Measurements from ENCODE around the gene CFAP52. TPM values are rescaled to one million over a fixed set of nuclear protein-coding genes. Genes with fewer than 3 reads are reported as not detected.

The CFAP52 gene
- total RNA-seq, 4 donors from 2014 or later: 0.27 to 0.78 TPM; not detected in 2

DNA sequence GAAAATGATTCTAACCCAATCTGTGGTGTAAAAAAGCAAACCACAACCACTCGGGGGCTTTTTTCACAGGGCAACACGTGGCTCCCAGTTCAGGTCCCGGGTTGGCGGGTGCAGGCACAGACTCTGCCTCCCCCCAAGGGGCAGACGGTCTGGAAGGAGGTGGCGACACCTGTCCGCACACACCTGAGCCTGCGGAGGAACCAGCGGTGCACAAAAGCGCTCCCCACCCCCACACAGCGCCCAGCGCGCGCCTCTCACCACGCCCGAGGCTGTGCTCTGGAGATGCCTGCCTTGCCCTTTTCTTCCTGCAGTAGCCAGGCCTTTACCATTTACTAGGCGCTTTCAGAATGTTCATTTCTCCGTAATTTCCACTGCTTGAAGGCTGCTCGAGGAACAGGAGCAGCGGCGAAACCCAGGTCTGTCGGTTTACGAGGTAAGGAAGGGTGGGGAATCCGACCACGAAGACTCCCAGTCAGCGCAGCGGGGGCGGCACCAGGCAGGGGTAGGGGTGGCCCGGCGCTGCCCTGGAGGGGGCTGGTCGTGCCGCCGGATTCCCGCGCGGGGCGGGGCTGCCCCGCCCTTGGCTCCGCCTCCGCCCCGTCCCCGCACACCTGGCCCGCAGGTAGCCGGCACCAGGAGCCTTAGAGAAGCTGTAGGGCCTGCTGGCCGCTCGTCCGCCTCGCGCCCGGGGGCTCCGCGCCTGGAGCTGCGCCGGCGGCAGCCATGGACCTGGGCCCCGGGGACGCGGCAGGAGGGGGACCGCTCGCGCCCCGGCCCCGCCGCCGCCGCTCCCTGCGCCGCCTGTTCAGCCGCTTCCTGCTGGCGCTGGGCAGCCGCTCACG lies 68.7 kb downstream of the CFAP52 start, which contains the start of gene USP43:
Gene USP43, plus strand, starts transcription at position 608 of the 842 bp plus-strand sequence. Its CDS starts 116 bp downstream, at position 724.
- Histone ChIP-seq H3K36me3 (no peaks in the 10 kb centered on the region), H3K4me1 (peaks cover 0 to 3% of the 10 kb centered on the region in 2 donors), H3K9me3 (no peaks in the 10 kb centered on the region), H3K27ac (peak within 1 kb of the TSS; percentile 60 to 87 (median 73)), H3K27me3 (no peaks in the 10 kb centered on the region), H3K4me3 (replicated peaks in 1 of 3) (peak within 1 kb of the TSS; percentile 40 to 68 (median 61))
- intact Hi-C loops (cut with DNase I): no loop called here
- TF ChIP-seq CTCF (IDR thresholded peaks at IDR 0.05): no peak
- peak in 1 of 2 donors; percentile 83 for TF ChIP-seq POLR2A (IDR thresholded peaks at IDR 0.05)
- DNase-seq: peak; percentile 61 to 66
- 0% methylated on average over 23 to 31 of the region's 72 CpGs for WGBS, 2 donors

DNA sequence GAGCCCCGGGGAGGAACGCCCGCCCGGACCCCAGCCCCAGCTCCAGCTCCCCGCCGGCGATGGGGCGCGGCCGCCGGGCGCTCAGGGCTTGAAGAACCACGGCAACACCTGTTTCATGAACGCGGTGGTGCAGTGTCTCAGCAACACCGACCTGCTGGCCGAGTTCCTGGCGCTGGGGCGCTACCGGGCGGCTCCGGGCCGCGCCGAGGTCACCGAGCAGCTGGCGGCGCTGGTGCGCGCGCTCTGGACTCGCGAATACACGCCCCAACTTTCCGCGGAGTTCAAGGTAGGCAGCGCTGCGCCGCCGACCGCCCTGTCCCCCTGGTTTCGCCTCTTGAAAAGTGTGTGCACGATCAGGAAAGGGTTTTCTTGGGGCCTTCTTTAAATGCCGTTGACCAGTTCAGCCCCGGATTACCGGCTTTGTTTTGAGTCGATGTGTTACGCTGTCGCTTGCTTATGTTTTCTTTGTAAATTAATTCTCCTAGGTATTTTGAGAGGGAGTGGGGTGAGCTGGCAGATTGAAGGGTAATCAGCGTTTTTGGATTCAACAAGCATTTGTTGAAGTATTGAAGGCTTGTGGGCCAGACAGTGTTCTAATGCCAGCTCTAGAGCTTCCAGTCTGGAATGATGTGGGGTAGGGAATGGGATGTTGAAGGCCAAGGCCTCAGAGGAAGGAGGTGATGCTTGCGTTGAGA lies 69.6 kb downstream of the CFAP52 start:
- Histone ChIP-seq H3K27ac (peak overlapping the region; percentile 1 to 87 (median 60)), H3K36me3 (no peaks in the 10 kb centered on the region), H3K27me3 (no peaks in the 10 kb centered on the region), H3K9me3 (no peaks in the 10 kb centered on the region), H3K4me1 (peaks cover 0 to 3% of the 10 kb centered on the region in 2 donors), H3K4me3 (replicated peaks in 1 of 3) (peak overlapping the region; percentile 40 to 68 (median 61))
- peak in 3 of 6 experiments; percentile 8 to 26 (median 15) for TF ChIP-seq CTCF (IDR thresholded peaks at IDR 0.05)
- TF ChIP-seq POLR2A (IDR thresholded peaks at IDR 0.05): no peak
- intact Hi-C loops (cut with DNase I): no loop called here
- peak; percentile 78 for DNase-seq
- WGBS, 2 donors: 1 to 2% methylated on average over 27 to 29 of the region's 51 CpGs

GRCh38 chr17:9646546-9646885 lies 70.1 kb downstream of the CFAP52 start:
- H3K27me3 ChIP-seq: no peaks in the 10 kb centered on the region
- H3K4me1 ChIP-seq: peaks cover 0 to 3% of the 10 kb centered on the region in 2 donors
- no peak for TF ChIP-seq POLR2A (IDR thresholded peaks at IDR 0.05)
- TF ChIP-seq CTCF (IDR thresholded peaks at IDR 0.05): no peak
- H3K4me3 ChIP-seq (replicated peaks in 1 of 3): peak overlapping the region in 2 of 3 donors; percentile 61 to 68
- DNase-seq: no peak
- H3K9me3 ChIP-seq: no peaks in the 10 kb centered on the region
- intact Hi-C loops (cut with DNase I): no loop called here
- H3K27ac ChIP-seq: peak overlapping the region in 2 of 3 donors; percentile 60 to 87
- WGBS, 2 donors: 33 to 40% methylated on average over 8 of the region's 8 CpGs
- H3K36me3 ChIP-seq: no peaks in the 10 kb centered on the region

DNA sequence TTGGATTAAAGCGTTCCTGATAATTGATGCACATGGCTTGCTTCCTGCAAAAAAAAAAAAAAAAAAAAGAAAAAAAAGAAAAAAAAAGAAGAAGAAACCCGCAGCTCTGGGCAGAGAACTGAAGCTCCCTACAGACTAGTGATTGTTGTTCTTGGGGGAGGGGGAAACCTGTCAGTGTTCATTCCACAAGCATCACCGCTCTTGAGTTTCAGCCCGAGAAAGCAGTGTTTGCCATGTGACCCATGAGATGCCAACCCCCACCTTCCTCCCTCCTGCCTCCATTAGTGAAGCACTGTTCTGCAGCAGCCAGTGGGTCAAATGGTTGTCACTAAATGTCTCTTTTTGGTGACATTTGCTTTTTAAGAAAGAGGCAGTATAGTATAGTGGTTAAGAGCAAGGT lies 70.6 kb downstream of the CFAP52 start:
- Histone ChIP-seq H3K36me3 (no peaks in the 10 kb centered on the region), H3K27ac (peak overlapping the region in 1 of 3 donors; percentile 87), H3K4me3 (replicated peaks in 1 of 3) (no peak overlapping the region), H3K4me1 (peaks cover 0 to 3% of the 10 kb centered on the region in 2 donors), H3K9me3 (no peaks in the 10 kb centered on the region), H3K27me3 (no peaks in the 10 kb centered on the region)
- peak; percentile 30 to 34 for DNase-seq
- 8 to 9% methylated on average over 4 of the region's 4 CpGs for WGBS, 2 donors
- intact Hi-C loops (cut with DNase I): no loop called here
- no peak for TF ChIP-seq POLR2A (IDR thresholded peaks at IDR 0.05)
- no peak for TF ChIP-seq CTCF (IDR thresholded peaks at IDR 0.05)
